GM12878 (cell line): ENCODE measurements around the gene PKD1L1. TPM values are rescaled to one million over a fixed set of nuclear protein-coding genes. Genes with fewer than 3 reads are reported as not detected.

Experiments
- ATAC-seq: fragments of 200-7000 bp; cut with Tn5 transposase; 3 replicates; pipeline ENCODE4 v1.9.1; 2020; ENCODE audit warnings: mild to moderate bottlenecking, moderate library complexity
- BruUV-seq: library from RNA; stranded (reverse); fragments of 400-500 nt; replicated peaks from 2 replicates; lab custom pipeline; 2021; lab: Mats Ljungman, UMichigan
- CTCF ChIA-PET: fragments of 300-600 bp; sonication (Branson Sonifier 250); formaldehyde crosslinking; extraction: SDS; loops from one replicate; lab custom pipeline; 2021; ENCODE audit warnings: inconsistent platforms; lab: Yijun Ruan, JAX
- POLR2A ChIA-PET: fragments of 350-600 bp; formaldehyde crosslinking; extraction: SDS; loops from one replicate; lab custom pipeline; 2021; ENCODE audit warnings: inconsistent platforms; lab: Charles Lee
- RAD21 ChIA-PET: fragments of 300-600 bp; sonication (Branson Sonifier 250); formaldehyde crosslinking; loops from one replicate; lab custom pipeline; 2023; ENCODE audit warnings: antibody characterized with exemption; ENCODE audit not compliant: unreplicated experiment; lab: Charles Lee
- SMC1A ChIA-PET: fragments of 300-600 bp; sonication (Branson Sonifier 250); formaldehyde crosslinking; loops from one replicate; lab custom pipeline; 2023; ENCODE audit not compliant: unreplicated experiment, uncharacterized antibody; lab: Charles Lee
- DNase-seq: peaks from one replicate; pipeline ENCODE4 v3.0.0-alpha.2; 2011; ENCODE audit warnings: low read depth, low spot score
- FAIRE-seq: peaks from 3 replicates; lab custom pipeline; 2011; peaks lifted over from hg19 to GRCh38; lab: Jason Lieb, UNC
- H2AFZ ChIP-seq: 2 replicates; pipeline ENCODE4 v1.6.0; 2011; ENCODE audit warnings: low read depth, low read length, control low read depth; ENCODE audit not compliant: control insufficient read depth
- H3K27ac ChIP-seq: 2 replicates; pipeline ENCODE4 v1.5.1; 2011; ENCODE audit warnings: control low read depth; ENCODE audit not compliant: control insufficient read depth, insufficient read depth
- H3K27me3 ChIP-seq, 2 experiments: replicated peaks in 1 of 2; 2 replicates each; pipeline versions ENCODE4 v1.6.0 to v1.6.1; 2011; ENCODE audit warnings: low read length in 1 of 2; ENCODE audit not compliant: control insufficient read depth in 2 of 2, insufficient read depth in 2 of 2
- H3K36me3 ChIP-seq, 2 experiments: 2 replicates each; pipeline ENCODE4 v1.5.1; 2011; ENCODE audit warnings: low read length in 1 of 2; ENCODE audit not compliant: control insufficient read depth in 2 of 2, insufficient read depth in 2 of 2
- H3K4me1 ChIP-seq: 2 replicates; pipeline ENCODE4 v1.6.1; 2011; ENCODE audit warnings: mild to moderate bottlenecking, low read length, moderate library complexity, mixed read lengths; ENCODE audit not compliant: control insufficient read depth, insufficient read depth
- H3K4me2 ChIP-seq: 2 replicates; pipeline ENCODE4 v1.6.0; 2011; ENCODE audit warnings: control low read depth; ENCODE audit not compliant: control insufficient read depth, insufficient read depth
- H3K4me3 ChIP-seq: fragments of 200-600 bp; sonication (generic); 2 replicates; pipeline ENCODE4 v1.5.1; 2016
- H3K79me2 ChIP-seq: 2 replicates; pipeline ENCODE4 v1.6.0; 2011; ENCODE audit warnings: low read length; ENCODE audit not compliant: control insufficient read depth, insufficient read depth
- H3K9ac ChIP-seq: 2 replicates; pipeline ENCODE4 v1.8.0; 2011; ENCODE audit warnings: low read length, control low read depth, mixed read lengths; ENCODE audit not compliant: control insufficient read depth, insufficient read depth
- H3K9me3 ChIP-seq: replicated peaks from 3 replicates; pipeline ENCODE4 v1.5.1; 2011; ENCODE audit warnings: mild to moderate bottlenecking, low read length; ENCODE audit not compliant: control insufficient read depth, insufficient read depth
- H4K20me1 ChIP-seq: 2 replicates; pipeline ENCODE4 v1.6.0; 2011; ENCODE audit not compliant: control insufficient read depth, insufficient read depth
- BACH1 ChIP-seq: fragments of 450-650 bp; IDR thresholded peaks from 2 replicates; pipeline ENCODE4 v1.6.1; 2017; ENCODE audit warnings: mild to moderate bottlenecking, borderline replicate concordance
- BCL11A ChIP-seq: IDR thresholded peaks from 2 replicates; pipeline ENCODE4 v1.6.1; 2011; ENCODE audit warnings: low read depth, low read length
- CHD4 ChIP-seq: fragments of 200-600 bp; sonication (generic); IDR thresholded peaks from 2 replicates; pipeline ENCODE4 v1.6.1; 2016; ENCODE audit warnings: mild to moderate bottlenecking
- MEF2A ChIP-seq: IDR thresholded peaks from 2 replicates; pipeline ENCODE4 v1.6.1; 2011; ENCODE audit warnings: low read depth, mild to moderate bottlenecking, low read length, moderate library complexity; ENCODE audit not compliant: insufficient read depth
- WGBS: methylation state at CpG from one replicate; pipeline ENCODE4 v1.1.6; 2016; ENCODE audit warnings: low lambda C conversion rate; ENCODE audit not compliant: insufficient replicate concordance, insufficient coverage; ENCODE audit errors: missing lambda C conversion rate; 5-methylcytosine and 5-hydroxymethylcytosine counted together
- in situ Hi-C: fragments of 300-500 bp; cut with MboI; formaldehyde crosslinking; loops from 9 replicates; pipeline ENCODE4 v1.14.3; 2018; ENCODE audit warnings: mixed read lengths
- intact Hi-C: fragments of 100-400 bp; cut with micrococcal nuclease; formaldehyde crosslinking; loops from one replicate; pipeline ENCODE4 v1.14.2; 2022; ENCODE audit not compliant: unreplicated experiment
- polyA plus RNA-seq, 11 experiments: library from polyadenylated mRNA; depleted of rRNA in 4 of 11; unstranded in 6 of 11; stranded (reverse) in 5 of 11; fragments of >200 nt; fragmentation: Nextera tagmentation in 4 of 11; fragmentation: Illumina TruSeq in 1 of 11; extraction: Ambion mirVana in 4 of 11; extraction: Trizol in 1 of 11; gene quantifications; 1 replicate in 1 of 11; 2 replicates in 10 of 11; pipeline versions ENCODE4 v1.2.1 to v1.2.3, GENCODE V29; 2011 to 2016; ENCODE audit warnings: inconsistent platforms in 2 of 11, missing spikeins in 2 of 11, low read depth in 1 of 11
- total RNA-seq, 4 experiments: library from RNA; depleted of rRNA in 3 of 4; stranded (reverse); fragments of >200 nt in 3 of 4; fragmentation: Illumina TruSeq in 1 of 4; extraction: Trizol in 1 of 4; gene quantifications; 2 replicates each; pipeline versions ENCODE4 v1.2.1 to v1.2.3, GENCODE V29; 2013 to 2021

The PKD1L1 gene
- total and polyA plus RNA-seq, 10 of the 15 experiments (the other 5 are each of a cell fraction or from before 2014, with no cell fraction given) = under 0.01 to 0.05 (median 0.02) TPM; not detected in 3

GRCh38 chr7:47877336-47877735 is 70.9 kb downstream of the PKD1L1 start:
- ChIA-PET CTCF (no interaction called here), RAD21 (no interaction called here), POLR2A (no interaction called here), SMC1A (no interaction called here)
- no TSS peak for BruUV-seq
- Histone ChIP-seq H3K4me3 (no peak overlapping the region), H2AFZ (no peak overlapping the region), H4K20me1 (no peaks in the 10 kb centered on the region), H3K4me1 (no peaks in the 10 kb centered on the region), H3K4me2 (no peak overlapping the region), H3K36me3 (no peaks in the 10 kb centered on the region), H3K79me2 (no peaks in the 10 kb centered on the region), H3K27me3 (no peaks in the 10 kb centered on the region; a peak in 1 of 4 replicates), H3K9ac (no peak overlapping the region), H3K27ac (no peak overlapping the region), H3K9me3 (no peaks in the 10 kb centered on the region)
- 43% methylated on average over 10 of the region's 10 CpGs for WGBS
- intact Hi-C loops (no loop called here), in situ Hi-C loops (no loop called here)
- DNase-seq = no peak
- FAIRE-seq = no peak
- TF ChIP-seq CHD4 (no peak), BCL11A (no peak)
- ATAC-seq = no peak

GRCh38 chr7:47875998-47876744 is 72.1 kb downstream of the PKD1L1 start:
- WGBS = 10% methylated on average over 2 of the region's 2 CpGs
- H3K4me1 ChIP-seq = no peaks in the 10 kb centered on the region
- POLR2A ChIA-PET = no interaction called here
- SMC1A ChIA-PET = no interaction called here
- BruUV-seq = no TSS peak
- intact Hi-C loops = no loop called here
- TF ChIP-seq MEF2A (no peak), BACH1 (no peak)
- H3K9ac ChIP-seq = no peak overlapping the region
- in situ Hi-C loops = no loop called here
- no peaks in the 10 kb centered on the region for H3K9me3 ChIP-seq
- H4K20me1 ChIP-seq = no peaks in the 10 kb centered on the region
- H3K27ac ChIP-seq = no peak overlapping the region
- CTCF ChIA-PET = no interaction called here
- RAD21 ChIA-PET = no interaction called here
- H3K27me3 ChIP-seq = peaks cover 0 to 3% of the 10 kb centered on the region in 2 experiments; a peak in 2 of 4 replicates
- H2AFZ ChIP-seq = no peak overlapping the region
- no peaks in the 10 kb centered on the region for H3K79me2 ChIP-seq
- ATAC-seq (no peak), FAIRE-seq (no peak), DNase-seq (no peak)
- no peaks in the 10 kb centered on the region for H3K36me3 ChIP-seq
- no peak overlapping the region for H3K4me3 ChIP-seq
- no peak overlapping the region for H3K4me2 ChIP-seq
